ENCODE data around the gene CCL8. TPM values are rescaled to one million over a fixed set of nuclear protein-coding genes. Genes with fewer than 3 reads are reported as not detected.

CCL8 gene
- total and polyA plus RNA-seq, 7 donors = 0.03 to 0.42 (median 0.09) TPM; not detected in 4

DNA sequence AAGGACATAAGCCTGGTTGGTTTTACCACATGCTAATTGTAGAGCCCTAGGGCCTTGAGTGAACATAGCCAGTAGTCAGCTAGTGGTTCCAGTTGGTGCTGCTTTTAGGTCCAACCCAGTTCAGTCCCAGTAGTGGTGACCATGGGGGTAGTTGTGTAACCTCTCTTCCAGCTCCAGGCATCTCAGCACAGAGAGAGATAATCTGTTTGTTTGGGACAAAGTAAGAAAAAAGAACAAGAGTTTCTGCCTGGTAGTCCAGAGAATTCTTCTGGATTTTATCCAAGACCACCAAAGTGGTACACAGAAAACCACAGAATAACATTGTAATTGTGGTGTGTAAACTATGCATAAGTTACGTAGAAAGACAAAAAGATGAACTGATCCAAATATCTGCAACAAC, 31.9 kb downstream of the CCL8 start:
- no peaks in the 10 kb centered on the region for H3K36me3 ChIP-seq (ENCODE audit: insufficient read depth in 1 of 2, low read depth in 1 of 2)
- H3K9me3 ChIP-seq = peaks cover 4% of the 10 kb centered on the region
- no peak overlapping the region for H3K27ac ChIP-seq
- 64 to 88% (median 73%) methylated on average over 1 of the region's 1 CpG for WGBS, 3 donors
- H3K4me1 ChIP-seq = no peaks in the 10 kb centered on the region
- DNase-seq (no peak), ATAC-seq (no peak)
- no peak overlapping the region for H3K4me3 ChIP-seq
- intact Hi-C loops (cut with DNase I) = no loop called here
- peaks cover 0 to 2% (median 0%) of the 10 kb centered on the region in 3 donors for H3K27me3 ChIP-seq (ENCODE audit: insufficient read depth in 3 of 3, low read length in 2 of 3)
- TF ChIP-seq, protein P1, sequence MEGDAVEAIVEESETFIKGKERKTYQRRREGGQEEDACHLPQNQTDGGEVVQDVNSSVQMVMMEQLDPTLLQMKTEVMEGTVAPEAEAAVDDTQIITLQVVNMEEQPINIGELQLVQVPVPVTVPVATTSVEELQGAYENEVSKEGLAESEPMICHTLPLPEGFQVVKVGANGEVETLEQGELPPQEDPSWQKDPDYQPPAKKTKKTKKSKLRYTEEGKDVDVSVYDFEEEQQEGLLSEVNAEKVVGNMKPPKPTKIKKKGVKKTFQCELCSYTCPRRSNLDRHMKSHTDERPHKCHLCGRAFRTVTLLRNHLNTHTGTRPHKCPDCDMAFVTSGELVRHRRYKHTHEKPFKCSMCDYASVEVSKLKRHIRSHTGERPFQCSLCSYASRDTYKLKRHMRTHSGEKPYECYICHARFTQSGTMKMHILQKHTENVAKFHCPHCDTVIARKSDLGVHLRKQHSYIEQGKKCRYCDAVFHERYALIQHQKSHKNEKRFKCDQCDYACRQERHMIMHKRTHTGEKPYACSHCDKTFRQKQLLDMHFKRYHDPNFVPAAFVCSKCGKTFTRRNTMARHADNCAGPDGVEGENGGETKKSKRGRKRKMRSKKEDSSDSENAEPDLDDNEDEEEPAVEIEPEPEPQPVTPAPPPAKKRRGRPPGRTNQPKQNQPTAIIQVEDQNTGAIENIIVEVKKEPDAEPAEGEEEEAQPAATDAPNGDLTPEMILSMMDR (IDR thresholded peaks at IDR 0.05) = no peak

DNA sequence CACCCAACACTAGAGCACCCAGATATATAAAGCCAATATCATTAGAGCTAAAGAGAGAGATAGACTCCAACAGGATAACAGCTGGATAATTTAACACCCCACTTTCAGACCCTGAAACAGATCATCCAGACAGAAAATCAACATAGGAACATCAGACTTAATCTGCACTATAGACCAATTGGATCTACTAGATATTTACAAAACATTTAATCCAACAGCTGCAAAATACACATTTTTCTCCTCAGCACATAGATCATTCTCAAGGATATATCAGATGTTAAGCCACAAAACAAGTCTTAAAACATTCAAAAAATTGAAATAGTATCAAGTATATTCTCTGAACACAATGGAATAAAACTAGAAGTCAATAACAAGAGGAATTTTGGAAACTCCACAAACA, 33.0 kb downstream of the CCL8 start:
- DNase-seq (no peak), ATAC-seq (no peak)
- Histone ChIP-seq H3K36me3 (ENCODE audit: insufficient read depth in 1 of 2, low read depth in 1 of 2) (no peaks in the 10 kb centered on the region), H3K9me3 (peaks cover 4% of the 10 kb centered on the region), H3K4me1 (no peaks in the 10 kb centered on the region), H3K27me3 (ENCODE audit: insufficient read depth in 3 of 3, low read length in 2 of 3) (no peaks in the 10 kb centered on the region), H3K27ac (no peak overlapping the region), H3K4me3 (no peak overlapping the region)
- TF ChIP-seq, protein P1 (IDR thresholded peaks at IDR 0.05) = no peak
- intact Hi-C loops (cut with DNase I) = no loop called here

DNA sequence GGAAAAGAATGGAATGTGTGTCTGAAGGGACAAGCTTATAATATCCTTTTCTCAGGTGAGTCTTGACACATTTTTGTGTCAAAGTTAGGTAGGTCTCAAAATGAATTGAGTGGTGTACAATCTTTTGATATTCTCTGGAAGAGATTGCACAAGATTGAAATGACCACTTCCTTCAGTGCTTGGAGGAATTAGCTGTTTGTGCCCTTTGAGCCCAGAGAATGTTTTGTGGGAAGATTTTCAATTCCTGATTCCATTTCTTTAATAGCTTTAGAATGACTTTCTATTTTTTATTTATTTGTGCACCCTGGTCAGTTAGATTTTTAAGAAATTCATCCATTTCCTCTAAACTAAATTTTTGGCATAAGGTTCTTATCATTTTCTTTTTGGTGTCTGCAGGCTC, 35.4 kb downstream of the CCL8 start:
- ATAC-seq (no peak), DNase-seq (no peak)
- TF ChIP-seq, protein P1 (IDR thresholded peaks at IDR 0.05) = no peak
- H3K27me3 ChIP-seq (ENCODE audit: insufficient read depth in 3 of 3, low read length in 2 of 3) = no peaks in the 10 kb centered on the region
- H3K4me3 ChIP-seq = no peak overlapping the region
- H3K9me3 ChIP-seq = peaks cover 4% of the 10 kb centered on the region
- H3K27ac ChIP-seq = no peak overlapping the region
- H3K36me3 ChIP-seq (ENCODE audit: insufficient read depth in 1 of 2, low read depth in 1 of 2) = no peaks in the 10 kb centered on the region
- intact Hi-C loops (cut with DNase I) = loop anchor here in 1 of 2 donors (5.0 kb wide), 1 partner anchor 37 kb away; the partner anchor contains the start of gene CCL8
- no peaks in the 10 kb centered on the region for H3K4me1 ChIP-seq

DNA sequence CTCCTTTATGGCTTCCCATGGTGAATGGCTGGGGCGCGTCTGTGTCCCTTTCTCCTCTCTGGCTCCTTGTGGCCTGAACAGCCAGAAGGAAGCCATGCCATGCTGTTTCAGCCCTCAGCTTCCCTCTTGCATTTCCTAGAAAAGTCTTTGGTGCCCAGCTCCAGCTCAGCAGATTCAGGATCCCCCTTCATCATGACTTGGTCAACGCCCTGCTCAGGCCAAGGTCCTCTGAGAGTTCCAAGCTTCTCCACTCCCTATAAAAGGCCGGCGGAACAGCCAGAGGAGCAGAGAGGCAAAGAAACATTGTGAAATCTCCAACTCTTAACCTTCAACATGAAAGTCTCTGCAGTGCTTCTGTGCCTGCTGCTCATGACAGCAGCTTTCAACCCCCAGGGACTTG, 37.0 kb downstream of the CCL8 start, which contains the start of gene CCL13:
Gene CCL13, plus strand, starts transcription at position 287 of the 400 bp plus-strand sequence. Its CDS starts 47 bp downstream, at position 334.
- intact Hi-C loops (cut with DNase I) = loop anchor here in 1 of 2 donors (5.0 kb wide), 1 partner anchor 39 kb away; the partner anchor contains the start of gene CCL8
- Histone ChIP-seq H3K4me1 (no peaks in the 10 kb centered on the region), H3K4me3 (no peak within 1 kb of the TSS), H3K27me3 (ENCODE audit: insufficient read depth in 3 of 3, low read length in 2 of 3) (no peaks in the 10 kb centered on the region), H3K36me3 (ENCODE audit: insufficient read depth in 1 of 2, low read depth in 1 of 2) (no peaks in the 10 kb centered on the region), H3K9me3 (peaks cover 4% of the 10 kb centered on the region), H3K27ac (no peak within 1 kb of the TSS)
- TF ChIP-seq, protein P1 (IDR thresholded peaks at IDR 0.05) = no peak
- DNase-seq (no peak), ATAC-seq (no peak)
- WGBS, 3 donors = 92 to 94% (median 92%) methylated on average over 5 of the region's 5 CpGs

DNA sequence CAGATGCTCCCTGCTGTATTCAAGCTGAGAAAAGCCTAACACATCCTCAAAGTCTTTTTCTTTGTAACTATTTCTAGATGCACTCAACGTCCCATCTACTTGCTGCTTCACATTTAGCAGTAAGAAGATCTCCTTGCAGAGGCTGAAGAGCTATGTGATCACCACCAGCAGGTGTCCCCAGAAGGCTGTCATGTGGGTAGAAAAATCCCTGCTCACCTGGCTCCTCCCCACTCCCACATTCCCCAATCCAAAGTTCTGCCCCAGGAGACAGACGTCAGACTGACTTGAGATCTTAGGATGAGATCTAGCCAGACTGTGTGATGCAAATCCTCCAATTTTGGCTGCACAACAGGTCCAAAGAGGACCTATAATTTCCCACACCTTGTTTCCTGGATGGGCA, 38.2 kb downstream of the CCL8 start:
- Histone ChIP-seq H3K4me3 (no peak overlapping the region), H3K36me3 (ENCODE audit: insufficient read depth in 1 of 2, low read depth in 1 of 2) (no peaks in the 10 kb centered on the region), H3K27ac (no peak overlapping the region), H3K9me3 (peaks cover 4% of the 10 kb centered on the region), H3K27me3 (ENCODE audit: insufficient read depth in 3 of 3, low read length in 2 of 3) (peaks cover 0 to 2% (median 0%) of the 10 kb centered on the region in 3 donors), H3K4me1 (no peaks in the 10 kb centered on the region)
- intact Hi-C loops (cut with DNase I) = loop anchor here in 1 of 2 donors (5.0 kb wide), 1 partner anchor 40 kb away; the partner anchor contains the start of gene CCL8
- no peak for DNase-seq
- ATAC-seq = no peak
- TF ChIP-seq, protein P1 (IDR thresholded peaks at IDR 0.05) = no peak
- 82 to 93% (median 91%) methylated on average over 2 of the region's 2 CpGs for WGBS, 3 donors
